OCI-LY3 (cell line): ENCODE data around the gene SPPL3.

Source experiments
- H2AFZ ChIP-seq: fragments of 200-600, 300-600 bp; shearing (Covaris generic); 2 replicates; pipeline ENCODE4 v1.6.0; 2014; ENCODE audit warnings: antibody characterized with exemption, low read depth, low read length
- H3K27ac ChIP-seq: fragments of 200-600, 300-600 bp; sonication (generic); 2 replicates; pipeline ENCODE4 v1.5.1; 2014; ENCODE audit warnings: mild to moderate bottlenecking, low read length, moderate library complexity, mixed read lengths
- H3K27me3 ChIP-seq: fragments of 200-600, 300-600 bp; sonication (generic); 2 replicates; pipeline ENCODE4 v1.6.1; 2014; ENCODE audit warnings: low read depth, low read length, mixed read lengths
- H3K36me3 ChIP-seq: fragments of 200-600, 300-600 bp; sonication (generic); replicated peaks from 2 replicates; pipeline ENCODE3; 2014; ENCODE audit warnings: low read depth, low read length, mixed read lengths
- H3K4me1 ChIP-seq: fragments of 300-600, 200-600 bp; sonication (generic); 2 replicates; pipeline ENCODE4 v1.6.1; 2014; ENCODE audit warnings: low read length, mixed read lengths
- H3K4me2 ChIP-seq: fragments of 200-600, 300-600 bp; sonication (generic); 2 replicates; pipeline ENCODE4 v1.6.1; 2014; ENCODE audit warnings: low read length, mixed read lengths
- H3K4me3 ChIP-seq: fragments of 300-600, 200-600 bp; sonication (generic); 2 replicates; pipeline ENCODE4 v1.5.1; 2014; ENCODE audit warnings: antibody characterized with exemption, mild to moderate bottlenecking, low read length, moderate library complexity
- H3K79me2 ChIP-seq: fragments of 300-600, 200-600 bp; shearing (Covaris generic); 2 replicates; pipeline ENCODE4 v1.6.1; 2014; ENCODE audit warnings: mild to moderate bottlenecking, low read length, mixed read lengths
- H3K9ac ChIP-seq: fragments of 300-600, 200-600 bp; shearing (Covaris generic); 2 replicates; pipeline ENCODE4 v1.6.0; 2014; ENCODE audit warnings: mild to moderate bottlenecking, low read length, moderate library complexity
- H3K9me3 ChIP-seq: fragments of 200-600, 300-600 bp; shearing (Covaris generic); 2 replicates; pipeline ENCODE4 v1.6.1; 2014; ENCODE audit warnings: low read length, mixed read lengths; ENCODE audit not compliant: insufficient read depth
- H4K20me1 ChIP-seq: fragments of 200-600, 300-600 bp; sonication (generic); 2 replicates; pipeline ENCODE4 v1.6.1; 2016; ENCODE audit warnings: low read length, mixed read lengths; ENCODE audit not compliant: insufficient read depth
- EZH2phosphoT487 ChIP-seq: fragments of 200-600 bp; shearing (Covaris generic); IDR thresholded peaks from 2 replicates; pipeline ENCODE4 v1.6.1; 2018; ENCODE audit warnings: antibody characterized with exemption, mixed run types, low read depth
- TF ChIP-seq, protein P1 (sequence below): fragments of 200-600, 300-600 bp; sonication (generic); IDR thresholded peaks from 2 replicates; pipeline ENCODE4 v1.5.1; 2014; ENCODE audit warnings: antibody characterized with exemption, low read length, low read depth

SPPL3 gene

DNA sequence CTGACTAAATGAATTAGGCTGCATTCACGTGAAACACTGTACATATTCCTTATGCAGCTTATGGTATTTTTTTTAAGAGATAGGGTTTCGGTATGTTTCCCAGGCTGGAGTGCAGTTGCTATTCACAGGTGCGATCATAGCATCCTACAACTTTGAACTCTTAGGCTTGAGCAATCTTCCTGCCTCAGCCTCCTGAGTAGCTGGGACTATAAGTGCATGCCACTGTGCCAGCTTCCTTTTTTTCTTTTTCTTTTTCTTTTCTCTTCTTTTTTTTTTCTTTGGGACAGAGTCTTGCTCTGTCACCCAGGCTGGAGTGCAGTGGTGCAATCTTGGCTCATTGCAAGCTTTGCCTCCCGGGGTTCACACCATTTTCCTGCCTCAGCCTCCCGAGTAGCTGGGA, 35.8 kb upstream of the SPPL3 start:
- Histone ChIP-seq H3K36me3 (no peaks in the 10 kb centered on the region), H3K79me2 (no peaks in the 10 kb centered on the region), H4K20me1 (no peaks in the 10 kb centered on the region), H3K4me2 (peak overlapping the region; percentile 31), H3K27ac (no peak overlapping the region), H3K9me3 (no peaks in the 10 kb centered on the region), H3K4me3 (no peak overlapping the region), H2AFZ (no peak overlapping the region), H3K4me1 (peaks cover 27% of the 10 kb centered on the region), H3K9ac (no peak overlapping the region), H3K27me3 (peaks cover 23% of the 10 kb centered on the region)
- TF ChIP-seq EZH2phosphoT487, result no peak
- TF ChIP-seq, protein P1, sequence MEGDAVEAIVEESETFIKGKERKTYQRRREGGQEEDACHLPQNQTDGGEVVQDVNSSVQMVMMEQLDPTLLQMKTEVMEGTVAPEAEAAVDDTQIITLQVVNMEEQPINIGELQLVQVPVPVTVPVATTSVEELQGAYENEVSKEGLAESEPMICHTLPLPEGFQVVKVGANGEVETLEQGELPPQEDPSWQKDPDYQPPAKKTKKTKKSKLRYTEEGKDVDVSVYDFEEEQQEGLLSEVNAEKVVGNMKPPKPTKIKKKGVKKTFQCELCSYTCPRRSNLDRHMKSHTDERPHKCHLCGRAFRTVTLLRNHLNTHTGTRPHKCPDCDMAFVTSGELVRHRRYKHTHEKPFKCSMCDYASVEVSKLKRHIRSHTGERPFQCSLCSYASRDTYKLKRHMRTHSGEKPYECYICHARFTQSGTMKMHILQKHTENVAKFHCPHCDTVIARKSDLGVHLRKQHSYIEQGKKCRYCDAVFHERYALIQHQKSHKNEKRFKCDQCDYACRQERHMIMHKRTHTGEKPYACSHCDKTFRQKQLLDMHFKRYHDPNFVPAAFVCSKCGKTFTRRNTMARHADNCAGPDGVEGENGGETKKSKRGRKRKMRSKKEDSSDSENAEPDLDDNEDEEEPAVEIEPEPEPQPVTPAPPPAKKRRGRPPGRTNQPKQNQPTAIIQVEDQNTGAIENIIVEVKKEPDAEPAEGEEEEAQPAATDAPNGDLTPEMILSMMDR, result no peak

DNA sequence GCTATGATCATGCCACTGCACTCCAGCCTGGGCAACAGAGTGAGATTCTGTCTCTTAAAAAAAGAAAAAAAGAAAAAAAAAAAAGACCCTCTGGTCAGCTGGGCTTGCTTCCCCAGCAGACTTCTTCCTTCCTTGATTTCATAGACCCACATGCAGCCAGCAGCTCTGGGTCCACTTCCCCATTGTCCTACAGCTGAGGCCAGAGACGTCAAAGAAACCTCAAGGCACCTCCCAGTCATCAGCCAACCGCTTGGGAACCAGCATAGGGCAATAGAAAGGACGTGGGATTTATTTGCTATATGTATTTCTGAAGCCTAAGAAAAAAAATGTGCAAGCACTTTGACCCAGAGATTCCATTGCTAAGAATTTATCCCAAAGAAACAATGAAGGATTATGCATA, 35.4 kb upstream of the SPPL3 start:
- Histone ChIP-seq H3K4me2 (peak overlapping the region; percentile 31), H3K36me3 (no peaks in the 10 kb centered on the region), H3K4me1 (peaks cover 23% of the 10 kb centered on the region), H3K27me3 (peaks cover 23% of the 10 kb centered on the region), H3K9me3 (no peaks in the 10 kb centered on the region), H3K27ac (no peak overlapping the region), H3K9ac (no peak overlapping the region), H2AFZ (no peak overlapping the region), H4K20me1 (no peaks in the 10 kb centered on the region), H3K4me3 (no peak overlapping the region), H3K79me2 (no peaks in the 10 kb centered on the region)
- TF ChIP-seq, protein P1, result no peak
- TF ChIP-seq EZH2phosphoT487, result no peak

DNA sequence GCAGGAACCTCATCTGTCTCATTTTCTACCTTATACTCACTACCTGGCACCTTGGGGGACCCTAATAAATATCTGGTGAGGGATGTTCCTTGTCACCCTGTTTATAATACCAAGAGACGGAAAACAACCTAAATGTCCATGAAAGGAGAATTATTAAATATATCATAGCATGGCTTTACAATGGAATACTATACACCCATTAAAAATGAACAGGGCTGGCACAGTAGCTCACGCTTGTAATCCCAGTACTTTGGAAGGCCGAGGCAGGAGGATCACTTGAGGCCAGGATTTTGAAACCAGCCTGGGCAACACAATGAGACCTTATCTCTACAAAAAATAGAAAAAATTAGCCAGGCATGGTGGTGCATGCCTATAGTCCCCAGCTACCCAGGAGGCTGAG, 34.3 kb upstream of the SPPL3 start:
- Histone ChIP-seq H3K4me2 (no peak overlapping the region), H3K4me3 (no peak overlapping the region), H3K9ac (no peak overlapping the region), H2AFZ (no peak overlapping the region), H3K36me3 (no peaks in the 10 kb centered on the region), H3K9me3 (no peaks in the 10 kb centered on the region), H3K27ac (no peak overlapping the region), H3K79me2 (no peaks in the 10 kb centered on the region), H4K20me1 (no peaks in the 10 kb centered on the region), H3K27me3 (peaks cover 23% of the 10 kb centered on the region), H3K4me1 (peaks cover 21% of the 10 kb centered on the region)
- TF ChIP-seq, protein P1, result no peak
- no peak for TF ChIP-seq EZH2phosphoT487

DNA sequence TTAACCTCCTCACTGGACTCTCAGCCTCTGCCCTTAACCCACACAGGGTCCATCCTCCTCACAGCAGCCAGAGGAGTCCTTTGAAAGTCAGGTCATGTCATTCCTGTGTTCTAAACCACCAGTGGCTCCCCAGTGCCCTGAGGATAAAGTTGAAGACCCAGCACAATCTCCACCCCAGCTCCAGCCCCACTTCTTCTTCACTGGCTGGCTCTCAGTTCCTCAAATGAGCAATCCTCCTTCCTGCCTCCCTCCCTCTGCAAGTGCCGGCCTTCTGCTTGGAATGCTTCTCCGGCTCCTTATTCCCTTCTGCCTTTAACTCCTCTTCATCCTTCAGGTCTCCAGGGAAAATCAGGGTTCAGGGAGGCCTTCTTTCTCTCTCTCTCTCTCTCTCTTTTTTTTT, 32.0 kb upstream of the SPPL3 start:
- H4K20me1 ChIP-seq, result no peaks in the 10 kb centered on the region
- no peaks in the 10 kb centered on the region for H3K36me3 ChIP-seq
- peaks cover 18% of the 10 kb centered on the region for H3K27me3 ChIP-seq
- no peak overlapping the region for H3K4me3 ChIP-seq
- H3K9ac ChIP-seq, result no peak overlapping the region
- H3K79me2 ChIP-seq, result no peaks in the 10 kb centered on the region
- no peak overlapping the region for H3K4me2 ChIP-seq
- no peak for TF ChIP-seq EZH2phosphoT487
- TF ChIP-seq, protein P1, result no peak
- no peak overlapping the region for H3K27ac ChIP-seq
- H3K4me1 ChIP-seq, result peaks cover 15% of the 10 kb centered on the region
- no peaks in the 10 kb centered on the region for H3K9me3 ChIP-seq
- no peak overlapping the region for H2AFZ ChIP-seq
